ENCODE data around the gene CTNNA2. TPM values are rescaled to one million over a fixed set of nuclear protein-coding genes. Genes with fewer than 3 reads are reported as not detected.

Gene CTNNA2
- total RNA-seq, 1 donor from 2014 or later = not detected

- ATAC-seq (no peak), DNase-seq (no peak)
- intact Hi-C loops (cut with micrococcal nuclease) = no loop called here
Observed at GRCh38 chr2:79899196-79899595, 386.3 kb downstream of the CTNNA2 start.

GRCh38 chr2:79901161-79901560 is 388.3 kb downstream of the CTNNA2 start:
- intact Hi-C loops (cut with micrococcal nuclease) = no loop called here
- ATAC-seq (no peak), DNase-seq (no peak)

- intact Hi-C loops (cut with micrococcal nuclease) = no loop called here
- ATAC-seq (no peak), DNase-seq (no peak)
Observed at GRCh38 chr2:79903222-79904000, 390.6 kb downstream of the CTNNA2 start.

- ATAC-seq (no peak), DNase-seq (no peak)
- intact Hi-C loops (cut with micrococcal nuclease) = no loop called here
Observed at GRCh38 chr2:79906139-79906890, 393.5 kb downstream of the CTNNA2 start.

GRCh38 chr2:79909521-79909920 is 396.7 kb downstream of the CTNNA2 start:
- DNase-seq (no peak), ATAC-seq (no peak)
- intact Hi-C loops (cut with micrococcal nuclease) = no loop called here

- ATAC-seq (no peak), DNase-seq (no peak)
- intact Hi-C loops (cut with micrococcal nuclease) = no loop called here
Observed at GRCh38 chr2:79910643-79911042, 397.8 kb downstream of the CTNNA2 start.

- DNase-seq (no peak), ATAC-seq (no peak)
- intact Hi-C loops (cut with micrococcal nuclease) = no loop called here
Observed at GRCh38 chr2:79915455-79915854, 402.6 kb downstream of the CTNNA2 start.

GRCh38 chr2:79916285-79916684 is 403.4 kb downstream of the CTNNA2 start:
- intact Hi-C loops (cut with micrococcal nuclease) = no loop called here
- ATAC-seq (no peak), DNase-seq (no peak)

- no peak for ATAC-seq
- no peak for DNase-seq
- intact Hi-C loops (cut with micrococcal nuclease) = no loop called here
Observed at GRCh38 chr2:79920512-79921076, 407.7 kb downstream of the CTNNA2 start.

- no peak for ATAC-seq
- intact Hi-C loops (cut with micrococcal nuclease) = no loop called here
- DNase-seq = no peak
Observed at GRCh38 chr2:79929624-79930023, 416.8 kb downstream of the CTNNA2 start.

GRCh38 chr2:79935046-79935732 is 422.3 kb downstream of the CTNNA2 start:
- no peak for ATAC-seq
- no peak for DNase-seq
- intact Hi-C loops (cut with micrococcal nuclease) = no loop called here

GRCh38 chr2:79935771-79936657 is 423.2 kb downstream of the CTNNA2 start:
- peak; percentile 74 for ATAC-seq
- intact Hi-C loops (cut with micrococcal nuclease) = no loop called here
- no peak for DNase-seq

- intact Hi-C loops (cut with micrococcal nuclease) = no loop called here
- DNase-seq (no peak), ATAC-seq (no peak)
Observed at GRCh38 chr2:79936715-79937114, 423.9 kb downstream of the CTNNA2 start.

GRCh38 chr2:79938648-79939047 is 425.8 kb downstream of the CTNNA2 start:
- ATAC-seq = no peak
- no peak for DNase-seq
- intact Hi-C loops (cut with micrococcal nuclease) = no loop called here

- intact Hi-C loops (cut with micrococcal nuclease) = no loop called here
- DNase-seq = no peak
- ATAC-seq = no peak
Observed at GRCh38 chr2:79940364-79940763, 427.5 kb downstream of the CTNNA2 start.

GRCh38 chr2:79941179-79941578 is 428.3 kb downstream of the CTNNA2 start:
- DNase-seq (no peak), ATAC-seq (peak; percentile 64)
- intact Hi-C loops (cut with micrococcal nuclease) = no loop called here

- intact Hi-C loops (cut with micrococcal nuclease) = no loop called here
Observed at GRCh38 chr2:79944205-79944604, 431.4 kb downstream of the CTNNA2 start.

GRCh38 chr2:79945653-79946445 is 433.0 kb downstream of the CTNNA2 start:
- intact Hi-C loops (cut with micrococcal nuclease) = no loop called here
- DNase-seq = no peak
- ATAC-seq = peak; percentile 89

More at GRCh38 chr2:79944205-79944604, 431.4 kb downstream of the CTNNA2 start:
- no peak for ATAC-seq
- DNase-seq = no peak
